Effector memory CD4-positive, alpha-beta T cell (primary cell): ENCODE results near the gene OSBPL2.

Experiments used
- DNase-seq, 3 donors: peaks; one replicate each; pipeline ENCODE4 v3.0.0-alpha.2; 2020
- H3K27ac ChIP-seq: 2 replicates; pipeline ENCODE4 v1.7.0; 2013; ENCODE audit warnings: mild to moderate bottlenecking, low read length, moderate library complexity; ENCODE audit not compliant: insufficient read depth, poor library complexity, severe bottlenecking
- H3K27me3 ChIP-seq: replicated peaks from 2 replicates; pipeline ENCODE4 v1.7.0; 2013; ENCODE audit warnings: mild to moderate bottlenecking, low read length; ENCODE audit not compliant: insufficient read depth, control insufficient read depth, poor library complexity, severe bottlenecking
- H3K36me3 ChIP-seq: 2 replicates; pipeline ENCODE4 v1.7.0; 2013; ENCODE audit warnings: mild to moderate bottlenecking, low read length, moderate library complexity; ENCODE audit not compliant: control insufficient read depth, insufficient read depth
- H3K4me1 ChIP-seq: 2 replicates; pipeline ENCODE4 v1.7.0; 2013; ENCODE audit warnings: low read length, mild to moderate bottlenecking; ENCODE audit not compliant: control insufficient read depth, insufficient read depth, poor library complexity, severe bottlenecking
- H3K4me3 ChIP-seq: 2 replicates; pipeline ENCODE4 v1.7.0; 2013; ENCODE audit warnings: low read length, low read depth, mild to moderate bottlenecking; ENCODE audit not compliant: insufficient read depth, poor library complexity, severe bottlenecking
- H3K9me3 ChIP-seq: 2 replicates; pipeline ENCODE4 v1.7.0; 2013; ENCODE audit warnings: mild to moderate bottlenecking, low read length, moderate library complexity; ENCODE audit not compliant: control insufficient read depth

The OSBPL2 gene

DNA sequence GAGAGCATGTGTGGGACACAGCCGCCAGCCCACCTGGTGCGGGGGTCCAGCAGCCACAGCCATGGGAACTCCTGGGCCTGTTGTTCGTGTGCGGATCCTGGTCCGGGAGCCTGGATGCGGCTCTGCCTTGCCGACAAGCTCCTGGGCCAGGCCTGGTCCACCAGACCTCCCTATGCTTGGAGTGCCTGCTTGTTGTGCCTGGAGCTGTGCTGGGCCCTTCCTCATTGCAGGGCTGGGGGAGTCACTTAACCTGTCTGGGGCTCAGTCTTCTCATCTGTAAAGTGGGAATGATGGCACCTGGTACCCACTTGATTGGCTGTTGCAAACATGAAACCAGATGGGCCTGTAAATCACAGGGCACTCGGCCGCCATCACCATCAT, 2.6 kb upstream of the OSBPL2 start:
- Histone ChIP-seq H3K4me1 (peaks cover 8% of the 10 kb centered on the region), H3K36me3 (no peaks in the 10 kb centered on the region), H3K4me3 (no peak overlapping the region), H3K27ac (no peak overlapping the region), H3K9me3 (no peaks in the 10 kb centered on the region), H3K27me3 (no peaks in the 10 kb centered on the region)
- no peak for DNase-seq

DNA sequence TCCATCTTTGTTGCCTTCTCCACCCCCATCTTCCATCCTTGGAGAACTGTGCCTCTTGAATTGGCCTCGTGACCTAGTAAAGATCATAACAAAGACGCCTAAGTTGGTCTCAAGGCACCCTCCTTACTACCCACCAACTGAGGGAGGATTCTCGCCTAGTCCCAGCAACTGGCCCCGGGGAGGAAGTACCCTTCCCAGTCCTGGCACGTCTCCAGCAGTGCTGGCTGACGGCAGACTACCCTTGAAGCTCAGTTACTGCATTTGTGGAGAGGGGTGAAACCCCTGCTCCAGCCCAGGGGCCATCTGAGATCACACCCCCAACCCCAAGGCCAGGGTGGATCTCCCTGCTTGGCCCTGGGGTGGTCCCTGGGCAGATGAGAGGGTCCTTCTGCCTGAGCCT, 2.1 kb upstream of the OSBPL2 start:
- H3K9me3 ChIP-seq, result no peaks in the 10 kb centered on the region
- H3K27me3 ChIP-seq, result no peaks in the 10 kb centered on the region

DNA sequence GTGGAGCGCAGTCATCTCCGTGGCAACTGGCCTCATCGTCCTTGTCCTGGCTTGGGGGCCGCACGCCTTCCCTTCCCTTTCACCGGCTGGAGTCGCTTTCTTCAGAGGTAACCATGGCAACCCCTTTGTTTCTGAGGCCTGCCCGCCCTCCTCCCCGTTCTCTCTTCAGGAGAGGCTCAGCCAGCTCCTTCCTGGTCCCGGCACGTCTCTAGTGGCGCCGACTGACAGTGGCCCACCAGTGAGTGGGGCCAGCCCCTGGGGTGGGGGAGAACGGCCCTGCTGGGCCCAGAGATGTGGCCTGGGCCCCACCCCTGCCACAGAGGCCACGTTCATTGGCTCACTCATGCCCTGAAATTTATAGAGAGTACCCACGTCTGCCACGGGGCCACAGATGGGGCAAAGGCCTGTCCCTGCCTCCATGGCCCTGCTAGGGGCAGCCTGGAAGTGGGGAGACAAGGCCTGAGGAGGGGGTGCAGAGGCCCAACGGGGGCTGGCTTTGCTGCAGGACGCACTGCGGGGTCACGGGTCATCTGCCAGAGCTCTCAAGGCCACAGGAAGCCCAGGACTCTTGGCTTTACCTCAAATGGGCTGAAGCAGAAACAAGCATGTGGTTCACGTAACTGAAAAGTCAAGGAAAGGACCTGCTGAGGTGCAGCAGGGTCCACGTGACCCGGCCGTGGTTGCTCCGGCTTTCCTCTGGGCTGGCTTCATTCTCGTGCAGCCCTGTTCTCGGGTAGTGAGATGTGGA, 1.4 kb upstream of the OSBPL2 start:
- Histone ChIP-seq H3K4me3 (no peak overlapping the region), H3K27ac (no peak overlapping the region), H3K9me3 (no peaks in the 10 kb centered on the region), H3K36me3 (no peaks in the 10 kb centered on the region), H3K4me1 (peaks cover 8% of the 10 kb centered on the region), H3K27me3 (no peaks in the 10 kb centered on the region)
- DNase-seq, result no peak

More for the DNA sequence above, 2.1 kb upstream of the OSBPL2 start:
- no peak overlapping the region for H3K4me3 ChIP-seq
- H3K27ac ChIP-seq, result no peak overlapping the region
- no peaks in the 10 kb centered on the region for H3K36me3 ChIP-seq
- no peak for DNase-seq
- H3K4me1 ChIP-seq, result peaks cover 8% of the 10 kb centered on the region

DNA sequence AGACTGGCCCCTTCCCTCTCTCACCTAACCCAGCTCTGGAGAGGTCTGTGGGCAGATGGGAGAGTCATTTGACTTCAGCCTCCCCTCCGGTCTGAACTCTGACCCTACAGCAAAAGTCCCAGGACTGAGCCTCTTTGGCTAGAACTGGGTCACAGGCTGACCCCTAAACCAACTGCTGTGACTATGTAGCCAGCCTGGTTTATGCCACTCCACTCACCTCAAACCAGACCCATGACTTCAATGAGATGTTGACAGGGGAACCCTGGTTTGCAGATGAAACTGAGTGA, 864 bp upstream of the OSBPL2 start:
- Histone ChIP-seq H3K4me3 (no peak overlapping the region), H3K27ac (peak overlapping the region; percentile 51), H3K36me3 (peaks cover 4% of the 10 kb centered on the region), H3K9me3 (no peaks in the 10 kb centered on the region), H3K4me1 (peaks cover 8% of the 10 kb centered on the region), H3K27me3 (no peaks in the 10 kb centered on the region)
- DNase-seq, result no peak

DNA sequence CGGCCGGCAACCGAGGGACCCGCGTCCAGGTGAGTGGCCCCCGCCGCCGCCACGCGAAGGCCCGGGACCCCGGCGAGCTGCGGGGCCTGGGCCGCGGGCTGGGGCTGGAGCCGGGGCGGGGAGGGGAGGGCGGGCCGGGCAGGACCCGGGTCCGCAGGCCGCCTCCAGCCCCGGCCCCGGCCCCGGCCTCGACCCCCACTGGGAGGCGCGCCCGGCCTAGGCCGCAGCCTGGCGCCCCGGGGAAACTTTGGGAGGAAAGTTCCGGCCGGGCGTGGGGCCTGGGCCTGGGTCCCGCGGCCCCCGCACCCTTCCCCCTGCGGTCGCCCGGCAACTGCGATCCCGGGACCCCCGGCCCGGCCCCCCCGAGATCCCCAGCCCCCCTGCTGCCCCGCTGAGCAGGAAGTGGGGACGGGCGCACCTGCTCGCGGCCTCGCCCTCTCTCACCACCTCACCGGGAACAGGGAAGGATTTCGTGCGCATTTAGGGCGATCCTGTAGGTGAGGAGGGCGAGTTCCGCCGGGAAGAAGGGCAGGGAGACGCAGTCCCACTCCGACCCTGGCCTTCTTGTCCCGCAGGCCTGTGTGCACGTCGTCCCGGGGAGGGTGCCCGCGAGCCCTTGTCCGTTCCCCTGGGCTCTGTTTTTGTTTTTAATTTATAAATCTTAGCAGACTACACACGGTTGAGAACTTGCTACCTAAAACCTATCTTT, 402 bp downstream of the OSBPL2 start:
- H3K36me3 ChIP-seq, result peaks cover 9% of the 10 kb centered on the region
- peak overlapping the region; percentile 53 for H3K4me3 ChIP-seq
- DNase-seq, result no peak
- H3K9me3 ChIP-seq, result no peaks in the 10 kb centered on the region
- peak overlapping the region; percentile 65 for H3K27ac ChIP-seq
- H3K4me1 ChIP-seq, result peaks cover 8% of the 10 kb centered on the region
- no peaks in the 10 kb centered on the region for H3K27me3 ChIP-seq

DNA sequence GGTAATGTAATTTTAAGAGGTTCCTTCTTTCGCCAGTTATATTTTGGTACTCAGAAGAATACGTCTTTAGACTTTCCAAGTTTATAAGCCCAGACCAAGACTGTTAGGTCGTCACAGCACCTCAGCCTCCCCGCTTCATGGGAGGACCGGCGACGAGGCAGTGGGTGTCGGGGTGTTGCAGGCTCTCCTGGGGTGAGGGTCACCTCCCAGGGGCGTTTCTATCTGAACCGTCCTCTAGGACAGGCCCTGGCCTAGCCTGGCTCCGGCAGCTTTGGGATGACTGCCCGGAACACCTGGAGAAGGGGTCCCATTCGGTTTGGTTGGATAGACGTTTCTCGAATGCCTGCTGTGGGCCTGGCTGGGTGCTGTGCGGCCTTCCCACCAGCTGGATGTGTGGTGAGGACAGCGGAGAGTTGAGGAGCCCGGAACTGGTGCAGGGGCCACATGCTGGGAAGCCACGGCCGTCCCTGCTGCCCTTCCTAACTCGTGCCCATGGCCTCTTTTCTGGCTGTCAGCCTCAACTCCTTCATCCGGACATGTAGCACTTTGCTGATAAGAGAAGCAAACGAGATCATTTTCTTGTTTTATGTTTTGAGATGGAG, 1.1 kb downstream of the OSBPL2 start:
- peaks cover 8% of the 10 kb centered on the region for H3K4me1 ChIP-seq
- no peak for DNase-seq
- peaks cover 9% of the 10 kb centered on the region for H3K36me3 ChIP-seq
- peak overlapping the region; percentile 53 for H3K4me3 ChIP-seq
- peak overlapping the region; percentile 65 for H3K27ac ChIP-seq
- H3K9me3 ChIP-seq, result no peaks in the 10 kb centered on the region
- H3K27me3 ChIP-seq, result no peaks in the 10 kb centered on the region

DNA sequence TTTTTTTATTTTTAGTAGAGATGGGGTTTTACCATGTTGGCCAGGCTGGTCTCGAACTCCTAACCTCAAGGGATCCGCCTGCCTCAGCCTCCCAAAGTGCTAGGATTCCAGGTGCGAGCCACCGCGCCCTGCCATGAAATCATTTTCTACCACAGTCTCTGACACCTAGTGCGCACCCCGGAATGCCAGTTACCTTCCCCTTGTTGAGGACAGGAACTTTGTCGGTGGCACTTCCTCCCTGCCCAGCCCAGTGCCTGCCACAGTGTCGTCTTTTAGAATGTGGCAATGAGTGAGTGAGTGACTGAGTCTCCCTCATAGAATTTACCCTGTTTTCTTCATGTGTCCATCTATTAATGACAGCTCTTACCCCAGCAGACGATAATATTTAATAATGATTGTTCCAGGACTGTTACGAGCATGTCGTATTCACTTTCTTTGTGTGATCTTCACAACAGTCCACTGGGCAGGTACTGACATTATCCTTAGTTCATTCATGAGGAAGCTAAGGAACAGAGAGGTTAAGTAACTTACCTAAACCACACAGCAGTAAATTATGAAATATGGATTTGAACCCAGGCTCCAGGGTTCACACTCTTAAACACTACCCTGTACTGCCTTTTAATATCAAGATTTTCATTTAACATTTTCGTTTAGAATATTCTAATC, 1.8 kb downstream of the OSBPL2 start:
- Histone ChIP-seq H3K4me3 (no peak overlapping the region), H3K36me3 (peaks cover 9% of the 10 kb centered on the region), H3K9me3 (no peaks in the 10 kb centered on the region), H3K27me3 (no peaks in the 10 kb centered on the region), H3K27ac (no peak overlapping the region), H3K4me1 (peaks cover 8% of the 10 kb centered on the region)
- DNase-seq, result no peak

DNA sequence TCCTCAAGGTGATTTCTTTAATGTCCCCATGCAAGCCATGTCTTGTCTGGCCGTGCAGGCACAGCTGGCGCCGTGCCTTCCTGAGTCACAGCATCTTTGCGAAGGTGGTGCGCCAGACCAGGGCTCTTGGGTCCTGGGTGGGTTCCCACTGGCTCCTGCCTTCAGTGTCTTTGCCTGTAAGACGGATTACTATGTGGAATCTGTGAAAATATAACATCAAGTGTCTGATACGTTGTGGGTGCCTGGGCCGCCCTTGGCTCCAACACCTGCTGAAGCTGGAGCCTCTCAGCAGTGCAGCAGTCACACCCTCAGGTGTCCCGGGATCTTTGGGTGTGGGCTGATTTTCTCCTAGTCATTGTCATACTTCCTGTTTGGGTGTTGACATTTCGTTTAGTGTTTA, 3.2 kb downstream of the OSBPL2 start:
- no peak for DNase-seq
- H3K27ac ChIP-seq, result no peak overlapping the region
- no peak overlapping the region for H3K4me3 ChIP-seq
- peaks cover 8% of the 10 kb centered on the region for H3K4me1 ChIP-seq
- no peaks in the 10 kb centered on the region for H3K9me3 ChIP-seq
- no peaks in the 10 kb centered on the region for H3K27me3 ChIP-seq
- peaks cover 9% of the 10 kb centered on the region for H3K36me3 ChIP-seq

DNA sequence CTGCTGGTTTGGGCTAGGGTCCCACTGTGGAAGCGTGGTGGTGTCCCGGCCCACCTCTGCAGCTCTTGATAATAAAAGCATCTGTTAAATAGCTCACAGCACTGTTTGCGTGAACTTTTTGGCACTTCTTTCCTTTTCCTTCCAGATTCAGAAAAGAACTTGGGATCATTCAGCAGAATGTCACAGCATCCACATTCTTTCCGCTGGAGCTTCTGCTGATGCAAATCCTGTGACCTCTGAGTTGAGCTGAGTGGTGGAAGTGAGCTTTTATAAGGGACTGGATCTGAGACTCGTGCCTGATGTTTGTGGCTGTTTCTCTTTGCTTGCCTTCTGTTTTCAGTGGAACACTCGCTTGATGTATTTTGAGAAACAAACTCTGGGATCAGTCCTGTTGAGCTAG, 3.9 kb downstream of the OSBPL2 start:
- DNase-seq, result no peak
- Histone ChIP-seq H3K4me1 (peaks cover 8% of the 10 kb centered on the region), H3K27ac (no peak overlapping the region), H3K9me3 (no peaks in the 10 kb centered on the region), H3K27me3 (no peaks in the 10 kb centered on the region), H3K4me3 (no peak overlapping the region), H3K36me3 (peaks cover 9% of the 10 kb centered on the region)

DNA sequence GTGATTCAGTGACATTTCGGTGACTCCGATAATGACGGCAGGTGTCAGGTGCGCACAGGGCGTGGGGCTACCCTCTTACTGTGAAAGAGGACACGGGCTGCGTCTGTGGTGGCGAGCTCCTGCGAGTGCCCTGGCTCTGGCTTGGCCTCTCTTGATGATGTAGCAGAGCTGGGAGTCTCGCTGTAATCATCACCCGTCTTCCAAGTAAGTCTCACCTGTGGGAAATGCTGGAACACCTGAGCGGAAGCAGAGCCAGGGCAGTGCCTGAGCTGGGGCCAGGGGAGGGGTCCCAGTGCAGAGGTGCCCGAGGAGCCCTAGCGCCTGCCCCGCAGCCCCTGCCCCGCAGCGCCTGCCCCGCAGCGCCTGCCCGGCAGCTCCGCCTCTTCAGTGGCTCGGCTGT, 4.8 kb downstream of the OSBPL2 start:
- H3K9me3 ChIP-seq, result no peaks in the 10 kb centered on the region
- H3K27me3 ChIP-seq, result no peaks in the 10 kb centered on the region
- H3K4me3 ChIP-seq, result no peak overlapping the region
- H3K27ac ChIP-seq, result no peak overlapping the region
- no peak for DNase-seq
- H3K36me3 ChIP-seq, result peaks cover 9% of the 10 kb centered on the region
- H3K4me1 ChIP-seq, result peaks cover 8% of the 10 kb centered on the region
